Pancreas (tissue), 10 donors: ENCODE data around the gene FSD1. TPM values are rescaled to one million over a fixed set of nuclear protein-coding genes. Genes with fewer than 3 reads are reported as not detected.

Experiments
- ATAC-seq, 4 donors: fragments of 200-7000 bp; cut with Tn5 transposase; one replicate each; pipeline versions ENCODE4 v1.8.0 to v1.9.1; 2020; ENCODE audit warnings: mild to moderate bottlenecking in 4 of 4, moderate library complexity in 4 of 4
- DNase-seq, 6 donors: peaks; one replicate each; pipeline ENCODE4 v3.0.0-alpha.2; 2020
- FAIRE-seq: peaks from 2 replicates; lab custom pipeline; 2012; peaks lifted over from hg19 to GRCh38; lab: Jason Lieb, UNC
- H3K27ac ChIP-seq, 4 donors: fragments of 200-600 bp; sonication (generic); 1 replicate in 3 of 4; 2 replicates in 1 of 4; pipeline versions ENCODE4 v1.5.0 to v1.8.0; 2020
- H3K27me3 ChIP-seq, 4 donors: fragments of 200-600 bp; one replicate each; pipeline ENCODE4 v1.8.0; 2021
- H3K36me3 ChIP-seq, 3 donors: fragments of 200-600 bp; sonication (generic) in 1 of 3; one replicate each; pipeline versions ENCODE4 v1.5.0 to v1.8.0; 2020 to 2021
- H3K4me1 ChIP-seq, 3 donors: fragments of 200-600 bp; one replicate each; pipeline ENCODE4 v1.8.0; 2021
- H3K4me3 ChIP-seq, 4 donors: fragments of 200-600 bp; sonication (generic) in 2 of 4; one replicate each; pipeline versions ENCODE4 v1.5.0 to v1.8.0; 2020 to 2021
- H3K9me3 ChIP-seq, 4 donors: fragments of 200-600 bp; one replicate each; pipeline ENCODE4 v1.8.0; 2021
- WGBS, 2 donors: extraction: QIAGEN DNeasy Blood & Tissue Kit; methylation state at CpG; one replicate each; pipeline ENCODE4 v1.1.7; 2013; 5-methylcytosine and 5-hydroxymethylcytosine counted together
- intact Hi-C, 3 donors: fragments of 100-400 bp; cut with DNase I; formaldehyde crosslinking; loops; one replicate each; pipeline versions ENCODE4 v1.11.1 to v1.14.2; 2022
- polyA plus RNA-seq, 2 donors: library from polyadenylated mRNA; stranded (reverse); fragments of 200-250 nt; gene quantifications; one replicate each; pipeline ENCODE4 v1.2.3, GENCODE V29; 2013
- total RNA-seq, 6 donors: library from RNA; stranded (reverse); fragmentation: NEBNext Ultra II Directional in 4 of 6; extraction: Animal tissue kit (Norgen Biotek cat#: 25700) in 4 of 6; gene quantifications; one replicate each; pipeline versions ENCODE4 v1.2.1 to v1.2.4, GENCODE V29; 2021 to 2023
- TF ChIP-seq, protein P1 (sequence below), 4 donors: fragments of 200-600 bp; sonication (generic) in 3 of 4; IDR thresholded peaks; one replicate each; pipeline versions ENCODE4 v1.5.0 to v1.8.0; 2021; ENCODE audit warnings: antibody characterized with exemption in 4 of 4
- donor health status: healthy with polysubstance abuse.
- donor health status: DM: no; HTN: no; CAD: no; lungs with moderate emphysema.
- donor health status: DM: no; HTN: no; CAD: no.
- donor health status: control.
- donor health status: control.
- donor health status: Bipolar disorder and iron deficiency.
- donor health status: DM: yes; HTN: yes; CAD: no.
- donor health status: DM: no; HTN: no; CAD: no.
- donor health status: DM: no; HTN: no; CAD: no.
- donor health status: DM: yes; HTN: yes; CAD: no.

The FSD1 gene
- total RNA-seq (under 1 TPM in 1 of 6 donors, not detected in 5; 0.50 TPM), polyA plus RNA-seq (under 1 TPM in 1 of 2 donors, not detected in 1; 0.21 TPM)

- FAIRE-seq, result no peak
- H3K4me3 ChIP-seq, result no peak within 1 kb of the TSS
- no peaks in the 10 kb centered on the region for H3K4me1 ChIP-seq
- ATAC-seq, result peak in 2 of 4 donors; percentile 22 to 47
- intact Hi-C loops, result no loop called here
- no peak within 1 kb of the TSS for H3K27ac ChIP-seq
- peaks cover 0 to 6% (median 3%) of the 10 kb centered on the region in 4 donors for H3K27me3 ChIP-seq
- no peaks in the 10 kb centered on the region for H3K36me3 ChIP-seq
- peak in 1 of 6 donors; percentile 36 for DNase-seq
- TF ChIP-seq, protein P1, sequence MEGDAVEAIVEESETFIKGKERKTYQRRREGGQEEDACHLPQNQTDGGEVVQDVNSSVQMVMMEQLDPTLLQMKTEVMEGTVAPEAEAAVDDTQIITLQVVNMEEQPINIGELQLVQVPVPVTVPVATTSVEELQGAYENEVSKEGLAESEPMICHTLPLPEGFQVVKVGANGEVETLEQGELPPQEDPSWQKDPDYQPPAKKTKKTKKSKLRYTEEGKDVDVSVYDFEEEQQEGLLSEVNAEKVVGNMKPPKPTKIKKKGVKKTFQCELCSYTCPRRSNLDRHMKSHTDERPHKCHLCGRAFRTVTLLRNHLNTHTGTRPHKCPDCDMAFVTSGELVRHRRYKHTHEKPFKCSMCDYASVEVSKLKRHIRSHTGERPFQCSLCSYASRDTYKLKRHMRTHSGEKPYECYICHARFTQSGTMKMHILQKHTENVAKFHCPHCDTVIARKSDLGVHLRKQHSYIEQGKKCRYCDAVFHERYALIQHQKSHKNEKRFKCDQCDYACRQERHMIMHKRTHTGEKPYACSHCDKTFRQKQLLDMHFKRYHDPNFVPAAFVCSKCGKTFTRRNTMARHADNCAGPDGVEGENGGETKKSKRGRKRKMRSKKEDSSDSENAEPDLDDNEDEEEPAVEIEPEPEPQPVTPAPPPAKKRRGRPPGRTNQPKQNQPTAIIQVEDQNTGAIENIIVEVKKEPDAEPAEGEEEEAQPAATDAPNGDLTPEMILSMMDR (IDR thresholded peaks at IDR 0.05), result no peak
- no peaks in the 10 kb centered on the region for H3K9me3 ChIP-seq
- WGBS, 2 donors, result 5 to 7% methylated on average over 35 to 53 of the region's 63 CpGs
Measured at GRCh38 chr19:4304538-4305256, at the start of gene FSD1. FSD1 (plus strand) TSS chr19:4304598; CDS start chr19:4304747, 149 bp downstream.

GRCh38 chr19:4256563-4256962, 47.8 kb upstream of the FSD1 start:
- intact Hi-C loops, result no loop called here

DNA sequence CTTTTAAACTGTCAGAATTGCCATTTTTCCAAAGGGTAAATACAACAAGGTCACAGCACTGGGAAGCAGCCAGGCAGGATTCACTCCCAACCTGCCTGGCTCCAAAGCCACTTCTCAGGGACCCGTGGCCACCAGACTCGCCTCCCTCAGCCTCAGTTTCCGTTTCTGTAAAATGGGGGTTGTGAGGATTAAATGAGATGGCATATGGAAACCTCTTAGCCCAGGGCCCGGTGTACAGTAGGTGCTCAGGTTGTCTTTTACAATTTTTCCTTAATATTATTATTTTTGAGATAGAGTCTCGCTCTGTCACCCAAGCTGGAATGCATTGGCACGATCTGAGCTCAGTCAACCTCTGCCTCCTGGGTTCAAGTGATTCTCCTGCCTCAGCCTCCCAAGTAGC, 47.4 kb upstream of the FSD1 start:
- 88 to 95% methylated on average over 6 of the region's 6 CpGs for WGBS, 2 donors
- FAIRE-seq, result no peak
- no peak overlapping the region for H3K4me3 ChIP-seq
- H3K36me3 ChIP-seq, result peaks cover 4 to 93% (median 52%) of the 10 kb centered on the region in 3 donors
- H3K4me1 ChIP-seq, result no peaks in the 10 kb centered on the region
- DNase-seq, result no peak
- H3K27me3 ChIP-seq, result no peaks in the 10 kb centered on the region
- H3K27ac ChIP-seq, result no peak overlapping the region
- intact Hi-C loops, result no loop called here
- ATAC-seq, result no peak
- TF ChIP-seq, protein P1 (IDR thresholded peaks at IDR 0.05), result no peak
- no peaks in the 10 kb centered on the region for H3K9me3 ChIP-seq

More at GRCh38 chr19:4256563-4256962, 47.8 kb upstream of the FSD1 start:
- Histone ChIP-seq H3K4me1 (no peaks in the 10 kb centered on the region), H3K4me3 (no peak overlapping the region), H3K27me3 (no peaks in the 10 kb centered on the region), H3K36me3 (peaks cover 4 to 93% (median 50%) of the 10 kb centered on the region in 3 donors), H3K27ac (no peak overlapping the region), H3K9me3 (no peaks in the 10 kb centered on the region)
- DNase-seq (no peak), ATAC-seq (no peak), FAIRE-seq (no peak)
- WGBS, 2 donors, result 99 to 100% methylated on average over 4 of the region's 4 CpGs
- TF ChIP-seq, protein P1 (IDR thresholded peaks at IDR 0.05), result no peak

DNA sequence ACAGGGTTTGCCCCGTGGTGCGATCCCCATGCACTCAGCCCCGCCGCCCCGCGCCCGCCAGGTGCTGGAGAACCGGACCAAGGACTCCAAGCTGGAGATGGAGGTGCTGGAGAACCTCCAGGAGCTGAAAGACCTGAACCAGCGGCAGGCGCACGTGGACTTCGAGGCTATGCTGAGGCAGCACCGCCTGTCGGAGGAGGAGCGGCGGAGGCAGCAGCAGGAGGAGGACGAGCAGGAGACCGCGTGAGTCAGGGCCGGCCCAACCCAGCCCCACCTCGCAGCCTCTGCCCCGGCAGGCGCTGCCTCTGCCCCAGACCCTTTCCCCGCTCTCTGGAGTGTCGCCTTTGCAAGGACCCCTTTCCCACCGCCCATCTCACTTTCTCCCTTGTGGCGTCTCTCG, 46.2 kb upstream of the FSD1 start:
- no peak for FAIRE-seq
- TF ChIP-seq, protein P1 (IDR thresholded peaks at IDR 0.05), result no peak
- Histone ChIP-seq H3K27me3 (no peaks in the 10 kb centered on the region), H3K9me3 (no peaks in the 10 kb centered on the region), H3K36me3 (peaks cover 4 to 93% (median 55%) of the 10 kb centered on the region in 3 donors), H3K4me3 (no peak overlapping the region), H3K4me1 (no peaks in the 10 kb centered on the region), H3K27ac (no peak overlapping the region)
- intact Hi-C loops, result no loop called here
- WGBS, 2 donors, result 95 to 96% methylated on average over 28 of the region's 28 CpGs
- ATAC-seq, result peak in 1 of 4 donors; percentile 13
- DNase-seq, result peak in 1 of 6 donors; percentile 67
